ENCODE results near the gene SLC25A22.

Gene SLC25A22

DNA sequence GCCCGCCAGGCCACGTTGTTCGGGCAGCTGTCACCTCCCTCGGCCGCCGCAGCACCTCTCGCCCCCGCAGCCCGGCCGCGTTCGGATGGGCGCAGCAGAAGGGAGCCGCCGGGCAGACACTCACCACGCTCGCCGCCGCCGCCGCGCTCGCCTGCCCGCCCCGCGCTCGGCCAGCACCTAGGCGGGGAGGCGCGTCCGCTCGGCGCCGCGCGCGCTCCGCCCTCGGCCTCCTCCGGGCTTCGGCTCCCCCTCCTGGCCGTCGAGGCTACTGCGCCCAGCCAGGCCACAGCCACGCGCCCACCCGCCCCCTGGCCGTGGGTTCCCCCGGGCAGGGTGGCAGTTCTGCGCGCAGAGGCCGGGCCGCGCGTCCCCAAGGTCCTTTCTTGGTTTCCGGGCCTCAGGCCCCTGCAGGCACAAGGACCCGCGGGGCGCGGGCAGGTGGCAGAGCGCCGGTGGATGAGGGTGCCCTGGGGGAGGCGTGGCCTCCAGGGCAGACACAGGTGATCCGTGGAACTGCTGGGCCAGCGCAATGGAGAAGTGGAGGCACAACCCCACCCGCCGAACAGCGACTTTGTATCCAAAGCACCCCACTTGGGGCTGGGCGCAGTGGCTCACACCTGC, at the start of gene SLC25A22:
SLC25A22 (minus strand) TSS at position 189 of the 621 bp plus-strand sequence. CDS start 3,275 bp downstream, outside the sequence.
- peak; percentile 78 for DNase-seq (ENCODE audit: low spot score)

GRCh38 chr11:847876-848275, 49.8 kb upstream of the SLC25A22 start:
- no peak for DNase-seq (ENCODE audit: low spot score)

DNA sequence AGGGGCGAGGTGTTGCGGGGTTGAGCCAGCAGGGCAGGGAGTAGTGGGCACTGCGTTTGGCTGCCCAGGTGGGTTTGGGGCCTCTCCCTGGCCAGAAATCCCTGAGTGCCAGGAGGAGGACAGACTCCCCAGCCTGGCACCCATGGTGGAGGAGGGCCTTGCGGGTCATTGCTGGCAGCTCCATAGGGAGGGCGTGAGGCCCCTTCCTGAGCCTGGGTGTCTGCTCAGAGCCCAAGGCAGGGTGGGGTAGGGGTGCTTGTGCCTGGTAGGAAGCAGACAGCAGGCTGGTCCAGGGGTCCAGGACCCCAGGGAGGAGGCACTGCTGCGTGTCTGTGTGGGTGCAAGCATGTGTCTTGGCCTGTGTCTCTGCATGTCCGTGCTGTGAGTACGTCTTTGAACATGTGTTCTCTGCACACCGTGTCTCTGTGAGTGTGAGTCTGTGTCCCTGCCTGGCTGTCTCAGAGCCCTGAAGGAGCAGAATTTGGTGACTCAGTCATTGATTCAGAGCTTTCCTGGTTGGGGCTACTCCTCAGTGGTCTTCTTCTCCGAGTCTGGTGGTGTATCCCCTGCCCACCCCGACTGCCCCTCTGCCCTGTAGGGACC, 48.5 kb upstream of the SLC25A22 start:
- no peak for DNase-seq (ENCODE audit: low spot score)

DNA sequence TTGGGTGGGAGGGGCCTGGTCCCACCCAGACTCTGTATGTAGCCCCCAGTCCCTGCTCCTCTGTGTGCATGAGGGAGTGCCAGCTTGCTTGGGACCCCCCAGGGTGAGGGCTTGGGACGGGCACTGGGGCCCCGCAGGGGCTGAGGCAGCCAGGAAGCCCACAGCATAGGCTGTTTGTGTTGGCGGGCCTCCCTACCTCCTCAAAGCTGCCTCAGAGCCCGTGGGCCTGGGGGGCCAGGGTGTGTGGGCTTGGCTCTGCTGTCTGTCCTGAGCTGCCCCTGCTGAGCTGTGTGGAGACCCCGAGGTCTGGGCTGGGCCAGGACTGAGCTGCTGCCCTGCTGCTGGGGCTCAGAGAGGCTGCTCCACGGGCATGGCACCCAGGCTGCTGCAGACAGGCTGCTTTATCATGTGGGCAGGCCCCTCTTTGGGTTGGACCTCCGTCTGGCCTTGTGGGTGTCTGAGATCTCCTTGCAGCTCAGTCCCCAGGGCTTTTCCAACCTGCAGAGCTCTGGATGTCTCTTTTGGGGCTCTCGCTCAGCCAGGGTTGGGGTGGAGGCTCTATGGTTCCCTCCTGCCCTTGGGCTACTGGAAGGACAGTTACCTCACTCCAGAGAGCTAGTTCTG, 47.9 kb upstream of the SLC25A22 start:
- no peak for DNase-seq (ENCODE audit: low spot score)

DNA sequence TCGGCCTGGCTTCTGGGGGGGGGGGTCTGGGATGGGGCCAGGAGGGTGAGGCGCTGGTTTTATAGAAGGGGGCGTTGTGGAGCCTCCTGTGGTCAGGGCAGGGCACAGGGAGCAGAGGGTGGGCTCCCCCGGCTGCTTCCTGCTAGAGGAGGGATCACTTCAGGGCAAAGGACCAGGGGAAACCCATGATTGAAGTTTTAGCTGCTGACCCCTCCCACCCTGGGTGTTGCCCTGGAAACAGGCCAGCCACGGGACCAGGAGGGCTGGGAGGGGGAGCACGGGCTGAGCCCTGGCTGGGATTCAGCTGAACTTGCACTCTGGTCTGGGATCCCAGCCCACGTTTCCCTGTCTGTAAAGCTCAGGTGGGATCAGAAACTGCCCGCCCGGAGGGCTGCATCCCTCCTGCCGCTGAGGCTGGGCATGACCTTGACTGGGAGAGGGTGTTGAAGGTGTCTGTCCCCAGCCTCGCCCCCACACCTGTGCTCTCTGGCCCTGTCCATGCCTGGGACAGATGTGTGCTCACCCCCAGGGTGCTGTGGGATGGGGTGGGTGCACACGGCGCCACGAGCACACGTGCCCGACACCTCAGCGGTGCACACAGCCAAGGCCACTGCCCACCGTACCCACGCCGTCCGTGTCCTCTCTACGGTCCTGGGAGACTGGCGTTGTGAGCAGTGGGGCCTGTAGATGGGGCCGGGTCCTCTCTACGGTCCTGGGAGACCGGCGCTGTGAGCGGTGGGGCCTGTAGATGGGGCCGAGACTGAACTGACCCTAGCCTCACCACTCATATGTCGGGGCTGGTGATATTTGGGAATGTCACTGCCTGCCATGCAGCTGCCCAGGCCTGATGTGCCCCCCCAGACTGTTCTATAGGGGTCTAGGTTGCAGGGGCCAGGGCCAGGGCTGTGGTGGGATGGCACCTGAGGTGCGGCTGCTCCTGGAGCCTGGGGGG, 46.9 kb upstream of the SLC25A22 start:
- no peak for DNase-seq (ENCODE audit: low spot score)

DNA sequence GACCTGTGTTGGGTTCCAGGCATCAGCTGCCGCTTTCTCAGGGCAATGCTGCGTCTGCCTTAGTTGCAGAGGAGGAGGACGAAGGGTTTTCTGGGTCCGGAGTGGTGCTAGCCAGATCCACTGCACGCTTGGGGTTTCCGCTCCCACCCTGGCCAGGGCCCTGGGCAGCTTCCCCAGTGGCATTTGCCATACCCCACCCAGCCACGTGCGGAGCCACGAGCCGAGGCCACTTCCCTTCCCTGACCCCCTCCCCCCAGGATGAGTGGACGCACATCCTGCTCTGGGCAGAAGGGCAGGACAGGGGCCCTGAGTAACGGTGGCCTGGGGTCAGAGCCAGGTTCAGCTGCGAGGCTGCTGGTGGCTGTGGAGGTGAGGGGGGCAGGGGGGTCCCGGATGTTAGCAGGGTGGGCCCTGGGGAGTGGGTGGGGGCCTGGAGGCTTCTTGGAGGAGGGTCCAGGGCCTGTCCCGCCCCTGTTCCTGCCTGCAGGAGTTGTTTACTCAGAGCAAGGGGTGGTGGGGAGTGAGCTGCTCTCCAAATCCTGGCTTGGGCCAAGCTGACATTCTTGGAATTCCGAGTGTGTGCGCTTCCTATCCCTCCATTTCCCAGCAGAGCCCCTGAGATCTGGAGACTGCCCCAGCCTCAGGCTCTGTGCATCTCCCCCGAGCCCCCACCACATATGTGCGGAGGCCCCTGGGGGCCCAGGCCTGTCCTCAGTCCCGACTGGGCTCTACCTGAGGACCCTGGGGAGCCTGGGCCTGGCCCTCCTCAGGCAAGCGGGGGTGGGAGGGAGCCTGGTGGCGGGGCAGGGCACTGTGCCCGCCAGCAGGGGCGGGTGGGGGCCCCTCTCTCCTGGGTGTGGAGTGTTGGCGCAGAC, 46.0 kb upstream of the SLC25A22 start:
- DNase-seq (ENCODE audit: low spot score): no peak

GRCh38 chr11:843086-843734, 45.1 kb upstream of the SLC25A22 start:
- DNase-seq (ENCODE audit: low spot score): no peak

GRCh38 chr11:842370-843002, 44.4 kb upstream of the SLC25A22 start, which contains the start of the genes POLR2L and TSPAN4:
Gene POLR2L, minus strand, starts transcription at chr11:842529. Its CDS starts 21 bp downstream, at chr11:842508.
Gene TSPAN4, plus strand, starts transcription at chr11:842852. Its CDS starts 7,453 bp downstream, at chr11:850305.
- peak; percentile 88 for DNase-seq (ENCODE audit: low spot score)

DNA sequence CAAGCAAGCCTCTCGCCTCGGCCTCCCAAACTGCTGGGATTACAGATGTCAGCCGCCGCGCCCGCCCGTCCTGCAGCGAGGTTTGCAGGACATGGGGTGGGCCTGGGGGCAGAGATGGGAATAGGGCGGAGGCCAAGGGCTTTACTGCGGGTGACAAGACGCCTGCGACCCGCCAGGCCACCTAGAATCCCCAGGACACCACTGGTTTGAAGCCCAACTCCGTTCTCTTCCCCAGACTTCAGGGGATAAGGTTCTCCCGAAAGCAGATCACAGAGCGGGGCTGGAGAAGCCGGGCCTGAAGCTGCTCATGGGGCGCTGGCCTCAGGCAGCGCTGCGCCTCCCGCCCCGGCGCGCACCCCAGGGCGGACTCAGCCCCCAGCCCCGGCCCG, 43.9 kb upstream of the SLC25A22 start:
- no peak for DNase-seq (ENCODE audit: low spot score)

GRCh38 chr11:839875-840617, 42.0 kb upstream of the SLC25A22 start:
- no peak for DNase-seq (ENCODE audit: low spot score)

DNA sequence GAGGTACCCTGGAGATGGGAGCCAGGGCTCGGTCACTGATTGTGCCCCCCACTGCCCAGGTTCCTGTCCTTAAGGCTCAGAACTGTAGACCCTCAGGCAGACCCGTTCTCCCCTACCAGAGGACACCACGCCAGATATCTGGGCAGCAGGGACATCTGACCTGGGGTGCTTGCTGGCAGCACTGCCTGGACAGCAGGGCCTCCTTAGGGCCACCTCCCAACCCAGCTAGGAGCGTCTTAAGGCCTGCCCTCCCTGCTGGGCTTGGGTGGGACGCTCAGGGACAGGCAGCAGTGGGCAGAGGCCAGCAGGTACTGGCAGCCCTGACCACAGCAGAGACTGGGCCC, 41.2 kb upstream of the SLC25A22 start:
- no peak for DNase-seq (ENCODE audit: low spot score)

GRCh38 chr11:838441-839279, 40.6 kb upstream of the SLC25A22 start:
- no peak for DNase-seq (ENCODE audit: low spot score)

DNA sequence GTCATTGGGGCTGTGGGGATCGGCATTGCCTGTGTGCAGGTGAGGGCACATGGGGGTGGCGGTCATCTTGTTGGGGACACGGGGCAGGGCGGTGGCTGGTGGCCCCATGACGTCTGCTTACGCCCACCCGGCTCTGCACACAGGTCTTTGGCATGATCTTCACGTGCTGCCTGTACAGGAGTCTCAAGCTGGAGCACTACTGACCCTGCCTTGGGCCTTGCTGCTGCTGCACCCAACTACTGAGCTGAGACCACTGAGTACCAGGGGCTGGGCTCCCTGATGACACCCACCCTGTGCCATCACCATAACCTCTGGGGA, 39.9 kb upstream of the SLC25A22 start:
- no peak for DNase-seq (ENCODE audit: low spot score)

DNA sequence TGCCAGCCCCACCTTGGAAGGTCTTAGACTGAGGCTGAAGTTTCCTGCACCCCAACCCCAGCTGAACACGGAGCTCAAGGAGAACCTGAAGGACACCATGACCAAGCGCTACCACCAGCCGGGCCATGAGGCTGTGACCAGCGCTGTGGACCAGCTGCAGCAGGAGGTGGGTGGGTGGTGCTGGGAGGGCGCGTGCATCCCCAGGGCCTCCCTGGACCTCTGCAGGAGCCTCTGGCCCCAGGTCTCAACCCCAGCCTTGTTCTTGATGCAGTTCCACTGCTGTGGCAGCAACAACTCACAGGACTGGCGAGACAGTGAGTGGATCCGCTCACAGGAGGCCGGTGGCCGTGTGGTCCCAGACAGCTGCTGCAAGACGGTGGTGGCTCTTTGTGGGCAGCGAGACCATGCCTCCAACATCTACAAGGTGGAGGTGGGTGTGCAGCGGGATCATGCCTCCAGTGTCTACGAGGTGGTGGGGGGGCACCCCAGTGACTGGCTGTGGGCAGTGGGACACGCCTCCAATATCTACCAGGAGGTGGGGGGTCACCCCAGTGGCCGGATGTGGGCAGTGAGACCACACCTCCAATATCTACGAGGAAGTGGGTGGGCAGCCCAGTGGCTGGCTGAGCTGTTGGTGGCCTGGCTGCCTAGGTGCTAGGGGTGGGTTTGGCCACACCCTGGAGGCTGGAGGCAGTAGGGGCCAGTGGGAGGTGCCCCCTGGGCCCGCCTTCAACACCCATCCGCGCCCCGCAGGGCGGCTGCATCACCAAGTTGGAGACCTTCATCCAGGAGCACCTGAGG, 39.3 kb upstream of the SLC25A22 start:
- DNase-seq (ENCODE audit: low spot score): no peak

DNA sequence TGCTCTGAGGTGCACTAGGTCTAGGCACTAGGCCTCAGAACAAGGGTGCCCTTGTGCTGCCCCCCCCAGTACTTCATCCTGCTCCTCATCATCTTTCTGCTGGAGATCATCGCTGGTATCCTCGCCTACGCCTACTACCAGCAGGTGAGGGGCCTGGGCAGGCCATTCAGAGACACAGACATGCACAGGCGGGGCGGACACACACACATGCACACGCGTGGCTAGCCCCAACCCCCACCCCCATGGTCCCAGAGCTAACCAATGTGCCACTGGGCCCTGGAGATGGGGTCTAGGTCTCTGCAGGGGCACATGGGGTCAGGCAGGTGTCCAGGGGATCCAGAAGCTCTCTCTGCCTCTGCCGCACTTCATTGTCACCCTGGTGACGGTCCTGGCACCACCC, 38.6 kb upstream of the SLC25A22 start:
- no peak for DNase-seq (ENCODE audit: low spot score)

DNA sequence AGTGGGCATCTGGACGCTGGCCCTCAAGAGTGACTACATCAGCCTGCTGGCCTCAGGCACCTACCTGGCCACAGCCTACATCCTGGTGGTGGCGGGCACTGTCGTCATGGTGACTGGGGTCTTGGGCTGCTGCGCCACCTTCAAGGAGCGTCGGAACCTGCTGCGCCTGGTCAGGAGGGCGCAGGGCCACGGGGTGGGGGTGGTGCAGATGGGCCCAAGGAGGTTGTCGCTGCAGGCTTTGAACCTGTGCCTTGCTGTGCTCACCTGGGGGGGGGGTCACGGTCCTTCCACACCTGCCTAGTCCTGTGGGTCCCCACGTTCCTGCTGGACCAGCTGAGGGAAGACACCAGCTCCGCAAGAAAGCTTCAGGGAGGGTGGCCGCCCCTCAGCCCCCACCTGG, 38.2 kb upstream of the SLC25A22 start:
- DNase-seq (ENCODE audit: low spot score): no peak

- no peak for DNase-seq (ENCODE audit: low spot score)
These were observed 36.6 kb upstream of the SLC25A22 start for GRCh38 chr11:834371-835316.

All from CD4-positive, alpha-beta T cell treated with Interleukin-15 for 4 hours (primary cell).